GM21526 (cell line): Measurements from ENCODE around the gene ABCA9.
"Not testable (repeated sequence)": the region's sequence is repeated elsewhere in the genome, so short reads cannot be mapped to it uniquely, and the experiment has no call there.

Experiments
- ATAC-seq: cut with Tn5 transposase; IDR thresholded peaks from one replicate; pipeline ENCODE4 v1.9.1; 2021; ENCODE audit warnings: moderate library complexity; ENCODE audit not compliant: unreplicated experiment, low FRiP score

Gene ABCA9, protein sequence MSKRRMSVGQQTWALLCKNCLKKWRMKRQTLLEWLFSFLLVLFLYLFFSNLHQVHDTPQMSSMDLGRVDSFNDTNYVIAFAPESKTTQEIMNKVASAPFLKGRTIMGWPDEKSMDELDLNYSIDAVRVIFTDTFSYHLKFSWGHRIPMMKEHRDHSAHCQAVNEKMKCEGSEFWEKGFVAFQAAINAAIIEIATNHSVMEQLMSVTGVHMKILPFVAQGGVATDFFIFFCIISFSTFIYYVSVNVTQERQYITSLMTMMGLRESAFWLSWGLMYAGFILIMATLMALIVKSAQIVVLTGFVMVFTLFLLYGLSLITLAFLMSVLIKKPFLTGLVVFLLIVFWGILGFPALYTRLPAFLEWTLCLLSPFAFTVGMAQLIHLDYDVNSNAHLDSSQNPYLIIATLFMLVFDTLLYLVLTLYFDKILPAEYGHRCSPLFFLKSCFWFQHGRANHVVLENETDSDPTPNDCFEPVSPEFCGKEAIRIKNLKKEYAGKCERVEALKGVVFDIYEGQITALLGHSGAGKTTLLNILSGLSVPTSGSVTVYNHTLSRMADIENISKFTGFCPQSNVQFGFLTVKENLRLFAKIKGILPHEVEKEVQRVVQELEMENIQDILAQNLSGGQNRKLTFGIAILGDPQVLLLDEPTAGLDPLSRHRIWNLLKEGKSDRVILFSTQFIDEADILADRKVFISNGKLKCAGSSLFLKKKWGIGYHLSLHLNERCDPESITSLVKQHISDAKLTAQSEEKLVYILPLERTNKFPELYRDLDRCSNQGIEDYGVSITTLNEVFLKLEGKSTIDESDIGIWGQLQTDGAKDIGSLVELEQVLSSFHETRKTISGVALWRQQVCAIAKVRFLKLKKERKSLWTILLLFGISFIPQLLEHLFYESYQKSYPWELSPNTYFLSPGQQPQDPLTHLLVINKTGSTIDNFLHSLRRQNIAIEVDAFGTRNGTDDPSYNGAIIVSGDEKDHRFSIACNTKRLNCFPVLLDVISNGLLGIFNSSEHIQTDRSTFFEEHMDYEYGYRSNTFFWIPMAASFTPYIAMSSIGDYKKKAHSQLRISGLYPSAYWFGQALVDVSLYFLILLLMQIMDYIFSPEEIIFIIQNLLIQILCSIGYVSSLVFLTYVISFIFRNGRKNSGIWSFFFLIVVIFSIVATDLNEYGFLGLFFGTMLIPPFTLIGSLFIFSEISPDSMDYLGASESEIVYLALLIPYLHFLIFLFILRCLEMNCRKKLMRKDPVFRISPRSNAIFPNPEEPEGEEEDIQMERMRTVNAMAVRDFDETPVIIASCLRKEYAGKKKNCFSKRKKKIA (N-terminal part only)

DNA sequence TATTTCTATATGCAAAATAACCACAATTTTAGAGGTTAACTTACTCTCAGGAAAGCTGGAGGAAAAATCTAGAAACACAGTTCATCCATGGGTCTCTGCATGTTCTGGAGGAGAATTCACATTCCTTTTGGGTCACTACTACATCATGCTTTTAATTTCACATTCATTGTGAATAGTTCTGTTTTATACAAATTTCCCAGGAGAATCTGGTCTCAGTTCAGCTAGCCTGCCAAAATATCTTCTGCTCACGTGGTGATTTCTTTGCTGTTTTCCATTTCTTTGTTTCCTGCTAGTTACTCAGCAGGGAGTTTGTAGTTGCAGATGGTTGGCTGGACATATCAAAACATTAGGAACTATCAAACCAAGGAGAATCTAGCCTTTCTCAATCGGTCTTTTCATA, at the start of gene ABCA9:
TSS of gene ABCA9 (minus strand) at position 106 of the 400 bp plus-strand sequence. CDS start 9,801 bp downstream, outside the sequence.
- no peak for ATAC-seq

DNA sequence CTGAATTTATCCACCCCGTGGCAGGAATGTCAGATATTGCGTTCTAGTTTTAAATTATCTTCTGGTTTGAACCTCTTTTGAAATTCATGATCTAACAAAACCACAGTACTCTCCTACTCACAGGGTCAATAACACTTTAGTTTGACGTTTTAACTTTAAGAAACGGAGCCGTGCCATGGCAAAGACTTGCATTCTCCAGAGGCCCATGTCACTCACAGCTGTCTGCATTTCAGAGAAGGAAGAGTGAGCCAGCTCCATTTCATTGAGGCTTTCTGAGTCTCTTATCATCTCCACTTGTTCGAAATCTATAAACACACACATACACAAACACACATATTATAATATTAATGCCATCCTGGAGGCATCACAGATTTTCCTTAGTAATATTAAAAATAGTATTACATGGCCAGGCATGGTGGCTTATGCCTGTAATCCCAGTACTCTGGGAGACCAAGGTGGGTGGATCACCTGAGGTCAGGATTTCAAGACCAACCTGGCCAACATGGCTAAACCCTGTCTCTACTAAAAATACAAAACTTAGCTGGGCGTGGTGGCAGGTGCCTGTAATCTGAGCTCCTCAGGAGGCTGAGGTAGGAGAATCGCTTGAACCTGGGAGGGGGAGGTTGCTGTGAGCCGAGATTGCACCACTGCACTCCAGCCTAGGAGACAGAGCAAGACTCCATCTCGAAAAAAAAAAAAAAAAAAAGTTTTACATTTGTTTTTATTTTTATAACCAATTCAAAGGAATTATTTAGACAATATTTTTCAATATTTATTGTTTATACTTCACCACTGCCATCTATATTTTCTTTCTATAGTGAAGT, 45.4 kb upstream of the ABCA9 start:
- no peak for ATAC-seq

DNA sequence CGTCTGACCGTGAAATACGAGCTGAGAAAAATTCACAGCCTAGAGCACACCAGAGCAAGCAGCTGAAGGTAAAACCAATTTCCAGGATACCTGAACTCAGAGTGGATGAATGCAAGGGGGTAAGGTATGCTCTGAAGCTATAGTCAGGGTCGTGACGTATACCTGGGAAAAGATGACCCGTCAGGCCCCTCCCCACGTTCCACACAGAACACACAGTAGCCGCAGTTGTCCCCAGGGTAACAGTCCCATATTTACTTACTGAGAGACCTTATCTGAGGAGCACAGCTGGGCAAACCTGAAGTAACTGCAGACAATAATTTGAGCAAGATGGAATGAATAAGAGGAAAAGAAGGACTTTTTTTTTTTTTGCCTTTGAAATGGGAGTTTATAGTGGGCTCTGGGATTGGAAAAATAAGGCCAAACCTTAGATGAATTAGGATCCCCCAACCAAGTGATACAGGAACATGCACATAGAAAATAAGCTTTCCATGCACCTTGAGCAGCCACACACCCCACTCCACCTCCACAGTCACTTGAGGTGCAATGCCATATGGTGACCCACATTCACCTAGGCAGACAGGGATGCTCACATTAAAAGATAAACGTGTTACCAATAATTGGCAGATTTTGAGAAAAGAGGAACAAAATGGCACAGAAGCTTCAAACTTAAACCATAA, 43.0 kb upstream of the ABCA9 start:
- no peak for ATAC-seq

DNA sequence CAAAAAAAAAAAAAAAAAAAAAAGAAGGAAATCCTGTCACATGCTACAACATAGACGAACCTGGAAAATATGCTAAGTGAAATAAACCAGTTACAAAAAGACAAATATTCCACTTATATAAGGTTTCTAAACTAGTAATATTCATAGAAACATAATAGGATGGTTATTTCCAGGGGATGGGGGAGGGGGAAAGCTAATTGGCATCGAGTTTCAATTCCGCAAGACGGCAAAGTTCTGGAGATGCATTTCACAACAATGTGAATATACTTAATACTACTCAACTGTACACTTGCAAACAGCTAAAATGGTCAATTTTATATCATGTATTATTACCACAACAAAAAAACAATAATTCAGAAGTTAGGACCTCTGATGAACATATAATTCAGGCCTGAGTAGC, 37.9 kb upstream of the ABCA9 start:
- ATAC-seq = no peak

DNA sequence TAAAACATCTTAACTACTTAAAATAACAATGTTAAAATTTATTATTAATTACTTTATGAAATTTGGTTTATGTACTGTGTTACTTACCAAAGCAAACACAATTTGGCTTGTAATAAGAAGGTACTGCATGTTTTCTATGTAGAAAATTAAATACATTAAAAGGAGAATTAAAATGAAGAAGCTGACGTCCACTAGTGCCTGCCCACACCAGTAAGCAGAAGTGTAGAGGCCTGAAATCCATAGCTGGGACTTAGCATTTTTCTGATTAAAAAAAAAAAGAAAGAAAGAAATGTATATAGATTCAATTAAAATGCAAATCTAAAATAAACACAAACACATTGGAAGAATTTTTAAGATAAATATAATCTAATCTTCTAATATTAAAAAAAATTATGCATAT, 35.8 kb upstream of the ABCA9 start:
- no peak for ATAC-seq

DNA sequence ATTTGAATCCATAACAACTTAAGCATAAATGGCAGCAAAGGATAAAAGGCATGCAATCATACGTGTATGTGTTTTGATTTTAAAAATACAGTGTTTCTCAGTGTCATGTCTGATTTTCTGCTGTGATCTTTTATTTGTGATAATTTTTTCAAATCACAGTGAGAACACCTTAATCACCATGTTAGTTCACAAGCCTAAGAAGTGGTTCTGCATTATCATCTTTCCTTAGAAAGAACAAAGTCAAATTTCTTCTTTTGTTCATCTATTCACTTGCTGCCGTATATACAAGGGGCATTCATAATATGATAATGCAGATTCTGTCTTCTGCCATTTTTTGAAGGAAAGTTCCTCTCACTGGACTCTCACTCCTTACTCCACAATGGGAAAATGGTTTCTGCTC, 33.3 kb upstream of the ABCA9 start:
- ATAC-seq = no peak

DNA sequence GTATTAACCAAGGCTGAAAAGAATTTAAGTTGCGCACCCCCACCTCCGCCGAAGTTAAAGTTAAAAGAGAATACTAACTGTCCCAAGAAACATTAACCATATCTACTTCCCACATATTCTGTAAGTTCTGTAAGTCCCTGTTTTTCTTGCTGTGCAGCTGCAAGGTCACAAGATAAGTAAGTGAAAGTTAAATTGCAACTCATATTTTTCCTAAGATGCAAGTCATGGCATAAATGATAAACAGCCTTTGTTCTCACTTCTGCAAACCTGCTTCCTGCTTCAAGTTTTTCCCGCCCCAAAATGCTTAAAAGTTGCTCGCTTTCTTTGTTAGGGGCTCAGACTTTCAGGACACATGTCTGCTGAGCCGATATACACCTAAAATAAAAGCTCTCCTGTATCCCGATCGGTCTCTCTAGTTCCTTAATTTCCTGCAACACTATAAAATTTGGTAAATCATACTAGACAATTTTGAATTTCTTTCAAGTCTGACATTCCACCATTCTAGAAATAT, 32.6 kb upstream of the ABCA9 start:
- no peak for ATAC-seq

DNA sequence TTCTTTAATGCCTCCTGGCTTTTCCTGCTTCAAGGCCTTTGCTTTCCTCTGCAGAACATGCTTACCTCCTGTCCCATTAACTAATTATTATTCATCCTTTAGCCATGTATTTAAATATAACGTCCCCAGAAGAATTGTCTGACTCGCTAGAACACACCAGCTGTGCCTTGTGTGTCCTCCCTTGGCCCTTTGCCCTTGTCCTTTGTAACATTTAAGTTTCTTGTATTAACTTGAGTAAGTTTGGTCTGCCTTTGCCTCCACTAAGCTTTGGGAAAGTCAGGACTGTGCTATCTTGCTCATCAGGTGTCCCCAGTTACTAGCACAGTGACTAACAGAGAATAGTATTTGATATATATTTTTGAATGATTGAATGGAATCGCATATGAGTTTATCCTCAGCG, 29.6 kb upstream of the ABCA9 start:
- no peak for ATAC-seq

DNA sequence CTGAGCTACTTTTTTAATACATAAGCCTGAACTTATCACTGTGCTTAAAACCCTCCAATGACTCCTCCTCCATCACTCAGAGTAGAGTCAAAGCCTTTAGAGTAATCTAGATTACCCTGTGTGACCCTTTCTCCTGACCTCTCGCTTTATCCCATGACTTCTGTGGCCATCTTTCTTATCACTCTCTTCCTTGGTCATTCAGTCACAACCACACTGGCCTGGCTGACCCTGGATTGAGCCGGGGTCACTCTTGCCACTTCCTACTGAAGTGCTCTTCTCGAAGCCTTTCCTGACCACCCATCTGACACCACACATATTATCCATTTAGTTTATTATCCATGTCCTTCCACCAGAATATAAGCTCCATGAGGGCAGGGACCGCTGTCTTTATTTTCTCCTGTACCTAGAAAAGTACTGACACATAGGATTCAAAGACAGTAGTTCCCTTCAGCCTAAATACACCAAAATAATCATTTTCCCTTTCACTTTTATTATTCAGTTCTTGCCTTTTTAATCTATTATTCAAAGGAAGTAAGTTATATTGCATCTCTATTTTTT, 28.0 kb upstream of the ABCA9 start:
- ATAC-seq = no peak

DNA sequence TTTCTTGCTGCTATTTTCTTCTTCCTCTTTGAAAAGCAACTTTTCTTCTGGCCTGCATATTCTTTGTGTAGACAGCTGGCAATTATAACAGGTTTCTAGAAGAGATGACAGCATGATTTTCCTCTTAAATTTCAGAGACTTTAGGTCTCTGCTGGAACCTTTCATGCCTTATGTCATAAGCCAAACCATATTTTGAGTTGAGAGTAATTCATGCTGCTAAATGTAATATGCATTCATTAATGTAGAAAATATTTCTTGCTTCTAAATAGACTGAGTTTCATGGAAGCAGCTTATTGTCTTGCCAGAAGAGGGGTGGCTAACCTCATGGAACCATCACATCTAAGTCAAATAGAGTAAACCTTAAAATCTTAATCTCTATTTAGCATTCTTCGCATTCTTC, 25.9 kb upstream of the ABCA9 start:
- ATAC-seq = no peak

DNA sequence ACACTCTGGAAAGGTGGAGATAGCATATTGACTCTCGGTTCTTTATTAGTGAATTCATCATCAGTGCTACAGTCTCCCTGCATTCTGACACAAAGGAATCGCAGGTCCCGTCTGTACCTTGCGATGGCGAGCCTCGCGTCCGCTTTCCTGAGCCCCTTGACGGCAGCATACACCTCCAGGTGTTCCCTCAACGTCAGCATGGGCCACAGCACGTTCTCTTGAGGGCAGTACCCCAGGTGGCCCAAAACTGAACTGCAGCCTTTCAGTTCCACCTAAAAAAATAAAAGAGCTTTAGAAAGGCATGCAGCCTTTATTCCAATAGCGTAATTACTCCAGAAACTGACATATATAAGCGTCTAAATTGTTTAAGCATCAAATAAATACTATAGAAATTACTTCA, 24.2 kb upstream of the ABCA9 start:
- ATAC-seq = no peak

DNA sequence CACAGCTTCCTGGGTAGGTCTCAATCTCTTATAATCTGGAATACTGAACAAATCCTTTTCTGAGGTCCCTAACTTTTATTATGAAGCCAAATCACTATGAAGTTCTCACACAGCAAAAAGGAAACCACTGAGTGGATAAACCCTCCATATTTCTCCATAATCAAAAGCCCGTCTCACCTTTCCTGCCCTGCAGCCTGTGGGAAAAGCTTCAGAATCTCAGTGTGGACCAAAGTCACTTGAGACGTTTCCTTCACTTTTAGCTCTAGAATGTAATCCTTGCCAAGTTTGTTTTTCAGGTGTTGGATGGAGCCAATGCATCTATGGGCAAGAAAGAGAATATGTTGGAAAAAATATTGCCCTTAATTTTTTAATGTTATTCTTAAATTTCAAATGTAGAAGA, 22.0 kb upstream of the ABCA9 start:
- ATAC-seq = no peak

DNA sequence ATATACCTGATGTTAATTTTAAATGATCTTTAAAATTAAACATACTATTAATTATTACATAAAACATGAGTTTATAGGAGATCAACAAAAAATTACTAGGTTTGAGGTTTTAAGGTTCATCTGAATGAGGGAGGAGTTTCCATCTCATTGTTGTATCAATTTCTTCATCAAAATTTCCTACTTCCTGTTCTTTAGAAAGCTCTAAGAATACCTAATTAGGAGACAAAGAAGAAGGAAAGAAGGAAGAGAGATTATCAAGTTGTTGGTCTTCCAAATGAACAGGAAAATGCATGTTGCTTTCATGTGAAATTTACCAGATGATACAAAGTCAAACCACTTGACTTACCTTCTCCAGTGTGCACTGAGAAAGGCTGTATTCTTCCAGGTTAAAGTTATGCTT, 18.1 kb upstream of the ABCA9 start:
- ATAC-seq = no peak

DNA sequence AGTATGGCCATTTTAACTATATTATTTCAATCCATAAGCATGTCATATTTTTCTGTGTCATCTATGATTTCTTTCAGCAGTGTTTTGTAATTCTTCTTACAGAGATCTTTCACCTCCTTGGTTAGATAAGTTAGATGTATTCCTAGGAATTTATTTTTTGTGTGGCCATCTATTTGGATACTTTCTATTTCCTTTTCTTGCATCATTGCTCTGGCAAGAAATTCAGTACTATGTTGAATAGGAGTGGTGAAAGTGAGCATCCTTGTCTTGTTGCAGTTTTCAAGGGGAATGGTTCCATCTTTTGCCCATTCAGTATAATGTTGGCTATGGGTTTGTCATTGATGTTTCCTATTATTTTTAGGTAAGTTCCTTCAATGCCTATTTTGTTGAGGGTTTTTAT, 15.1 kb upstream of the ABCA9 start:
- ATAC-seq = no peak

DNA sequence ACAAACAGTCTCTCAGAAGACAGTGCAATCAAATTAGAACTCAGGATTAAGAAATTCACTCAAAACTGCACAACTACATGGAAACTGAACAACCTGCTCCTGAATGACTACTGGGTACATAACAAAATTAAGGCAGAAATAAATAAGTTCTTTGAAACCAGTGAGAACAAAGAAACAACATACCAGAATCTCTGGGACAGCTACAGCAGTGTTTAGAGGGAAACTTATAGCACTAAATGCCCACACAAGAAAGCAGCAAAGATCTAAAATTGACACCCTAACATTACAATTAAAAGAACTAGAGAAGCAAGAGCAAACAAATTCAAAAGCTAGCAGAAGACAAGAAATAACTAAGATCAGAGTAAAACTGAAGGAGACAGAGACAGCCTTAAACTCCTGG, 12.7 kb upstream of the ABCA9 start:
- not testable (repeated sequence) for ATAC-seq

DNA sequence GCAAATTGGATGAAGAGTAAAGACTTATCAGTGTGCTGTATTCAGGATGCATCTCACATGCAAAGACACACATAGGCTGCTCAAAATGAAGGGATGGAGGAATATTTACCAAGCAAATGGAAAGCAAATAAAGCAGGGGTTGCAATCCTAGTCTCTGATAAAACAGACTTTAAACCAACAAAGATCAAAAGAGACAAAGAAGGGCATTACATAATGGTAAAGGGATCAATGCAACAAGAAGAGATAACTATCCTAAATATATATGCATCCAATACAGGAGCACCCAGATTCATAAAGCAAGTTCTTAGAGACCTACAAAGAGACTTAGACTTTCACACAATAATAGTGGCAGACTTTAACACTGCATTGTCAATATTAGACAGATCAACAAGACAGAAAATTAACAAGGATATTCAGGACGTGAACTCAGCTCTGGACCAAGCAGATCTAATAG, 12.1 kb upstream of the ABCA9 start:
- not testable (repeated sequence) for ATAC-seq

DNA sequence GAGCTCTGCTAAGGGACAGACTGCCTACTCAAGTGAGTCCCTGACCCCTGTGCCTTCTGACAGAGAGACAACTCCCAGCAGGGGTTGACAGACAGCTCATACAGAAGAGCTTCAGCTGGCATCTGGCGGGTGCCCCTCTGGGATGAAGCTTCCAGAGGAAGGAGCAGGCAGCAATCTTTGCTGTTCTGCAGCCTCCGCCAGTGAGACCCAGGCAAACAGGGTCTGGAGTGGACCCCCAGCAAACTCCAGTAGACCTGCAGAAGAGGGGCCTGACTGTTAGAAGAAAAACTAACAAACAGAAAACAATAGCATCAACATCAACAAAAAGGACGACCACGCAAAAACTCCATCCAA, 10.5 kb upstream of the ABCA9 start:
- not testable (repeated sequence) for ATAC-seq

DNA sequence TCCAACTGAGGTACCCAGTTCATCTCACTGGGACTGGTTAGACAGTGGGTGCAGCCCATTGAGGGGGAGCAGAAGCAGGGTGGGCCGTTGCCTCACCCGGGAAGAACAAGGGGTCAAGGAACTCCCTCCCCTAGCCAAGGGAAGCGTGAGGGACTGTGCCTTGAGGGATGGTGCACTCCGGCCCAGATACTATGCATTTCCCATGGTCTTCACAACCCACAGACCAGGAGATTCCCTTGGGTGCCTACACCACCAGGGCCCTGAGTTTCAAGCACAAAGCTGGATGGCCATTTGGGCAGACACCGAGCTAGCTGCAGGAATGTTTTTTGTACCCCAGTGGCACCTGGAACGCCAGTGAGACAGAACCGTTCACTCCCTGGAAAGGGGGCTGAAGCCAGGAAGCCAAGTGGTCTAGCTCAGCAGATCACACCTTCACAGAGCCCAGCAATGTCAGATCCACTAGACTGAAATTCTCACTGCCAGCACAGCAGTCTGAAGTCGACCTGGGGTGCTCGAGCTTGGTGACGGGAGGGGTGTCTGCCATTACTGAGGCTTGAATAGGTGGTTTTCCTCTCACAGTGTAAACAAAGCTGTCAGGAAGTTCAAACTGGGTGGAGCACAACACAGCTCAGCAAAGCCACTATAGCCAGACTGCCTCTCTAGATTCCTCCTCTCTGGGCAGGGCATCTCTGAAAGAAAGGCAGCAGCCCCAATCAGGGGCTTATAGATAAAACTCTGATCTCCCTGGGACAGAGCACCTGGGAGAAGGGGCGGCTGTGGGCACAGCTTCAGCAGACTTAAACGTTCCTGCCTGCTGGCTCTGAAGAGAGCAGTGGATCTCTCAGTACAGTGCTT, 9.9 kb upstream of the ABCA9 start:
- ATAC-seq = not testable (repeated sequence)
